DOHH2 (cell line): ENCODE data around the gene SCNN1A.

Source experiments
- EZH2phosphoT487 ChIP-seq: fragments of 200-600 bp; sonication (generic); IDR thresholded peaks from 2 replicates; pipeline ENCODE4 v1.6.1; 2017; ENCODE audit warnings: borderline replicate concordance, mild to moderate bottlenecking, antibody characterized with exemption, low read length, moderate library complexity, mixed read lengths
- TF ChIP-seq, protein P1 (sequence below): fragments of 200-600 bp; sonication (generic); IDR thresholded peaks from one replicate; pipeline ENCODE4 v1.5.1; 2014; ENCODE audit warnings: antibody characterized with exemption, mild to moderate bottlenecking, low read depth, low read length; ENCODE audit not compliant: poor library complexity, severe bottlenecking

DNA sequence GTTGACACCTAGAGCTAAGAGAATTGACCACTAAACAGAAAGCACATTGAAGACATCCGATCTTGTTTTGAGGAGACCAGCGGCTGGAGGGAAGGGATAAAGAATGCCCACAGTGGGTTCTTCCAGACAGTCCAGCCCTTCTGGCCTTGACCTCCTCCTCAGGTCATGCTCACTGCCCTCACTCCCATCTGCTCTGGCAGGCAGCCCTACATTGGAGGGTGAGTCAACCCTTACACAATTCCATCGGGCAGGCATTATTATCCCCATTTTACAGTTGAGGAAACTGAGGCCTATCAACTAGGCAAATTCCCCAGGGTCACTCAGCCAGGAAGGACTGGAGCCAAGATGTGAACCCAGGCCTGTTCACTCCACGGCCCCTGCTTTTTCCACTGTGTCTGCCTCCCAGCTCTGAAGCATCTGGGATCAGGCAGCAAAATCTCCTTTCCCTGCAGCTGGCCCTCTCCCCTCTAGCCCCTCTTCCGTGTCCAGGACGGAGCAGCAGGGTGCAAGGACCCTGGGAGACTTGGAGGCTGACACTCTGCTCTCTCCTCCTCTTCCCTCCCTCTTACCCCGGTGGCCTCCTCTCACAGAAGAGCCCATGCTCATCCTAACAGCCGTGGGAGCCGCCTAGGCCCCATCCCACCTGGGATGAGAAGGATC lies 5.3 kb downstream of the SCNN1A start:
- TF ChIP-seq, protein P1, sequence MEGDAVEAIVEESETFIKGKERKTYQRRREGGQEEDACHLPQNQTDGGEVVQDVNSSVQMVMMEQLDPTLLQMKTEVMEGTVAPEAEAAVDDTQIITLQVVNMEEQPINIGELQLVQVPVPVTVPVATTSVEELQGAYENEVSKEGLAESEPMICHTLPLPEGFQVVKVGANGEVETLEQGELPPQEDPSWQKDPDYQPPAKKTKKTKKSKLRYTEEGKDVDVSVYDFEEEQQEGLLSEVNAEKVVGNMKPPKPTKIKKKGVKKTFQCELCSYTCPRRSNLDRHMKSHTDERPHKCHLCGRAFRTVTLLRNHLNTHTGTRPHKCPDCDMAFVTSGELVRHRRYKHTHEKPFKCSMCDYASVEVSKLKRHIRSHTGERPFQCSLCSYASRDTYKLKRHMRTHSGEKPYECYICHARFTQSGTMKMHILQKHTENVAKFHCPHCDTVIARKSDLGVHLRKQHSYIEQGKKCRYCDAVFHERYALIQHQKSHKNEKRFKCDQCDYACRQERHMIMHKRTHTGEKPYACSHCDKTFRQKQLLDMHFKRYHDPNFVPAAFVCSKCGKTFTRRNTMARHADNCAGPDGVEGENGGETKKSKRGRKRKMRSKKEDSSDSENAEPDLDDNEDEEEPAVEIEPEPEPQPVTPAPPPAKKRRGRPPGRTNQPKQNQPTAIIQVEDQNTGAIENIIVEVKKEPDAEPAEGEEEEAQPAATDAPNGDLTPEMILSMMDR: no peak
- no peak for TF ChIP-seq EZH2phosphoT487
